ENCODE measurements around the gene UMAD1.

GRCh38 chr7:7620236-7620635 lies 20.3 kb upstream of the UMAD1 start:
- TF ChIP-seq CTCF (IDR thresholded peaks at IDR 0.05) (no peak), POLR2A (IDR thresholded peaks at IDR 0.05) (no peak)

Data from Peyer's patch (tissue), 4 donors.